ENCODE data around the gene LRRC7. TPM values are rescaled to one million over a fixed set of nuclear protein-coding genes. Genes with fewer than 3 reads are reported as not detected.

Gene LRRC7
- polyA plus RNA-seq, 1 experiment, result not detected

DNA sequence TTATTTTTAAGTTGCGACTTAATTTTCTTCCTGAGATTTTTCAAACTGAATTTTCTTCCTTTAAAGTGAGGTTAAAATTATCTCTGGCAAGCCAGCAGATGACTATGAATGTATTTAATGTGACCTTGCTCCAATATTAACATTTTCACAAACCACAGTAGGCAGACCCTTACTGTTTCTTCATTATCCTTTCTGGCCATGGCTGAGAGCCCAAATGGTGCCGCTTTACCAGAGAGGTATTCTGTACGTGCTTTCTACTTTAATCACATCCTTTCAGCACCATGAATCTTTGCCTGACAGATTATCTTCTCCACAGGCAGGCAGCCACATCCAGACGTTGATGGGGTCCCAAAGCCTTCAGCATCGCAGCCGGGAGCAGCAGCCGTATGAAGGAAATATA lies 508.0 kb downstream of the LRRC7 start:
- CTCF ChIA-PET, result no interaction called here

DNA sequence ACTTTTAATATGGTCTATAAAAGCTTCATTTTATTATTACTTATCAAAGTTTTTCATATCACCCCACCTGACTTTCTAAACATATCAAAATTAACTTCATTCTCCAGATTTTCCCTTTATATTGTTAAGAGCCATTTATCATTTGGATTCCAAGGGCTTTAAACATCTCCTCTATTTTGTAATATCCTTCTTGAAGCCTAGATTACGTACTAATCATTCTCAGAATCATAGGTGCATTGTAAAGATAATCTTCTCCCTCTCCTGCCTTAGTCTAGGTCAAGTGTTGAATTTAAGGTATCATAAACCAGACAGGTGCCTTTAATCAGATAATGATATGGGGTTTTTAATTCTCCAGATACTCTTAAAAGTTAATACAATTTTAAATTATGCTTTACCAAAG lies 509.3 kb downstream of the LRRC7 start:
- Histone ChIP-seq H3K27me3 (ENCODE audit: control insufficient read depth, insufficient read depth, low read length) (no peaks in the 10 kb centered on the region), H3K4me3 (ENCODE audit: low read depth, low read length) (no peak overlapping the region), H3K9me3 (ENCODE audit: control insufficient read depth, insufficient read depth, low read length) (no peaks in the 10 kb centered on the region), H3K27ac (ENCODE audit: low read depth, low read length) (no peak overlapping the region)
- POLR2A ChIA-PET, result no interaction called here
- DNase-seq (ENCODE audit: low read depth, low spot score), result no peak
- TF ChIP-seq, protein P1, sequence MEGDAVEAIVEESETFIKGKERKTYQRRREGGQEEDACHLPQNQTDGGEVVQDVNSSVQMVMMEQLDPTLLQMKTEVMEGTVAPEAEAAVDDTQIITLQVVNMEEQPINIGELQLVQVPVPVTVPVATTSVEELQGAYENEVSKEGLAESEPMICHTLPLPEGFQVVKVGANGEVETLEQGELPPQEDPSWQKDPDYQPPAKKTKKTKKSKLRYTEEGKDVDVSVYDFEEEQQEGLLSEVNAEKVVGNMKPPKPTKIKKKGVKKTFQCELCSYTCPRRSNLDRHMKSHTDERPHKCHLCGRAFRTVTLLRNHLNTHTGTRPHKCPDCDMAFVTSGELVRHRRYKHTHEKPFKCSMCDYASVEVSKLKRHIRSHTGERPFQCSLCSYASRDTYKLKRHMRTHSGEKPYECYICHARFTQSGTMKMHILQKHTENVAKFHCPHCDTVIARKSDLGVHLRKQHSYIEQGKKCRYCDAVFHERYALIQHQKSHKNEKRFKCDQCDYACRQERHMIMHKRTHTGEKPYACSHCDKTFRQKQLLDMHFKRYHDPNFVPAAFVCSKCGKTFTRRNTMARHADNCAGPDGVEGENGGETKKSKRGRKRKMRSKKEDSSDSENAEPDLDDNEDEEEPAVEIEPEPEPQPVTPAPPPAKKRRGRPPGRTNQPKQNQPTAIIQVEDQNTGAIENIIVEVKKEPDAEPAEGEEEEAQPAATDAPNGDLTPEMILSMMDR (IDR thresholded peaks at IDR 0.05; ENCODE audit: low read depth, low read length), result no peak
- CTCF ChIA-PET, result interaction anchor here (1.3 to 1.7 kb wide), 2 partner anchors 18 to 66 kb away, joined by 3 read pairs; no protein-coding TSS in a partner anchor

More for the DNA sequence above, 508.0 kb downstream of the LRRC7 start:
- DNase-seq (ENCODE audit: low read depth, low spot score), result no peak
- no peak overlapping the region for H3K27ac ChIP-seq (ENCODE audit: low read depth, low read length)
- H3K4me3 ChIP-seq (ENCODE audit: low read depth, low read length), result no peak overlapping the region
- no peaks in the 10 kb centered on the region for H3K27me3 ChIP-seq (ENCODE audit: control insufficient read depth, insufficient read depth, low read length)
- TF ChIP-seq, protein P1 (IDR thresholded peaks at IDR 0.05; ENCODE audit: low read depth, low read length), result no peak
- H3K9me3 ChIP-seq (ENCODE audit: control insufficient read depth, insufficient read depth, low read length), result no peaks in the 10 kb centered on the region
- POLR2A ChIA-PET, result no interaction called here

DNA sequence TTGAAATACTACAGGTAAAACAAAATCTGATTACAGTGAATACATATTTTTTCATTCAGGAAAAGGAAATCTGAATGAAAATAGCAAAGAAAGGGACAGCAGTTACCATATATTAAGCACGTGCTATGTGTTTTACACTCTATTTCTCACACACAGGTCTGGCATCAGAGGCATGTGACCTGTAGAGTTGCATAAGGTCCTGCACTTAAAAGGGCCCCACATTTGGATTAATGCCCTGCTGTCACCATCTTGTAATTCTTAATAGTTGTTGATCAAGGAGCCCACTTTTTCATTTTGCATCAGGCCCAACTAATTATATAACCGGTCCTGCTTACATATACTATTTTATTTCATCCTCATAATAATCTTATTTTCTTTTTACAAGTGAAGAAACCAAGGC lies 511.8 kb downstream of the LRRC7 start:
- ChIA-PET CTCF (interaction anchor here (0.5 kb wide), 1 partner anchor 63 kb away, joined by 4 read pairs; no protein-coding TSS in a partner anchor), POLR2A (no interaction called here)
- TF ChIP-seq, protein P1 (IDR thresholded peaks at IDR 0.05; ENCODE audit: low read depth, low read length), result no peak
- Histone ChIP-seq H3K27me3 (ENCODE audit: control insufficient read depth, insufficient read depth, low read length) (no peaks in the 10 kb centered on the region), H3K4me3 (ENCODE audit: low read depth, low read length) (no peak overlapping the region), H3K9me3 (ENCODE audit: control insufficient read depth, insufficient read depth, low read length) (no peaks in the 10 kb centered on the region), H3K27ac (ENCODE audit: low read depth, low read length) (no peak overlapping the region)
- DNase-seq (ENCODE audit: low read depth, low spot score), result no peak

DNA sequence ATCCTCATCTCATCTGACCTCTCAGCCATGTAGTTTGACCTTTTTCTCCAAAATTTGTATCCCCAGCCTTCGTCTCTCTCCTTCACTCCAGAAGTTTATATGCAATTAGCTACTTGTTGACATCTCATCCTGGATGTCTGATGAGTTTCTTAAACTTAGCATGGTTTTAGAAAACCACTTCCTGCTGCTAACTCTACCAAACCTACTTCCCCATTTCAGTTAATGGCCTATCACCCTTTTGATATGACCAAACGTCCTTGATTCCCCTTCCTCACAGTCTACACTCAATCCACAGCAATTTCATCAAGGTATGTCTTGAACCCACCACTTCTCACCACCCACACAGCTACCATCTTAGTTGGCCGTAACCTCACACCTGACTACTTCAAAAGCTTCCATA lies 515.8 kb downstream of the LRRC7 start:
- Histone ChIP-seq H3K9me3 (ENCODE audit: control insufficient read depth, insufficient read depth, low read length) (no peaks in the 10 kb centered on the region), H3K4me3 (ENCODE audit: low read depth, low read length) (no peak overlapping the region), H3K27me3 (ENCODE audit: control insufficient read depth, insufficient read depth, low read length) (no peaks in the 10 kb centered on the region), H3K27ac (ENCODE audit: low read depth, low read length) (no peak overlapping the region)
- CTCF ChIA-PET, result no interaction called here
- no peak for DNase-seq (ENCODE audit: low read depth, low spot score)
- TF ChIP-seq, protein P1 (IDR thresholded peaks at IDR 0.05; ENCODE audit: low read depth, low read length), result no peak
- POLR2A ChIA-PET, result no interaction called here

DNA sequence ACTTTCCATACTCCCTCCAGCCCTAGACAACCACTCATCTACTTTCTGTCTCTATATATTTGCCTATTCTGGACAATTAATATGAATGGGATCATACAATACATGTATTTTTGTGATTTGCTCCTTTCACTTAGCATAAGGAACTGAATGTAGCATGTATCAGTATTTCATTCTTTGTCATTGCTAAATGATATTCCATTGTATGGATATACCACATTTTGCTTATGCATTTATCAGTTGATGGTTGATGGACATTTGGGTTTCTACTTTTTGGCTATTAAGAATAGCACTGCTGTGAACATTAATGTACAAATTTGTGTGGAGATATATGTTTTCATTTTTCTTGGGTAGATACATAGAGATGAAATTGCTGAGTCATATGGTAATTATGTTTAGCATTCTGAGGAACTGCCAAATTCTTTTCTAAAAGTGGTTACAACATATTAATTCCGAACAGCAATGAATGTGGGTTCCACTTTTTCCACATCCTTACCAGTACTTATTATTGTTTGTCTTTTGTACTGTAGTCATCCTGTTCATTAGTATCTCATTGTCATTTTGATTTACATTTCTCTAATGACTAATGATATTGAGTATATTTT lies 516.7 kb downstream of the LRRC7 start:
- CTCF ChIA-PET, result no interaction called here
- DNase-seq (ENCODE audit: low read depth, low spot score), result no peak
- Histone ChIP-seq H3K27me3 (ENCODE audit: control insufficient read depth, insufficient read depth, low read length) (no peaks in the 10 kb centered on the region), H3K4me3 (ENCODE audit: low read depth, low read length) (no peak overlapping the region), H3K9me3 (ENCODE audit: control insufficient read depth, insufficient read depth, low read length) (no peaks in the 10 kb centered on the region), H3K27ac (ENCODE audit: low read depth, low read length) (no peak overlapping the region)
- TF ChIP-seq, protein P1 (IDR thresholded peaks at IDR 0.05; ENCODE audit: low read depth, low read length), result no peak
- POLR2A ChIA-PET, result no interaction called here

All from AG04450 (cell line).